H1 (cell line): ENCODE results near the gene BNIP1. TPM values are rescaled to one million over a fixed set of nuclear protein-coding genes. Genes with fewer than 3 reads are reported as not detected.

Experiments
- polyA plus RNA-seq, 7 experiments: library from polyadenylated mRNA; depleted of rRNA in 3 of 7; stranded (reverse) in 5 of 7; unstranded in 2 of 7; fragments of >200 nt in 5 of 7; fragments of 200-250 nt in 2 of 7; gene quantifications; 1 replicate in 5 of 7; 2 replicates in 1 of 7; 4 replicates in 1 of 7; pipeline versions ENCODE4 v1.2.1 to v1.2.3, GENCODE V29; 2011 to 2013; ENCODE audit warnings: missing spikeins in 2 of 7, mixed read lengths in 2 of 7
- total RNA-seq: library from RNA; stranded (reverse); fragmentation: NEBNext Ultra II Directional; extraction: Animal tissue kit (Norgen Biotek cat#: 25700); gene quantifications from 2 replicates; pipeline ENCODE4 v1.2.1, GENCODE V29; 2021
- TF ChIP-seq, protein P1 (sequence below), 3 experiments: IDR thresholded peaks; 1 replicate in 2 of 3; 2 replicates in 1 of 3; pipeline versions ENCODE4 v1.5.1 to v1.6.1; 2011; ENCODE audit warnings: low read length in 3 of 3, mild to moderate bottlenecking in 3 of 3, inconsistent platforms in 2 of 3, low read depth in 1 of 3, moderate library complexity in 1 of 3; ENCODE audit not compliant: insufficient read depth in 1 of 3; ENCODE audit errors: control extremely low read depth in 1 of 3

The BNIP1 gene
- total and polyA plus RNA-seq, 2 of the 8 experiments (the other 6 are each of a cell fraction or from before 2014, with no cell fraction given): 13.5 to 14.7 TPM

DNA sequence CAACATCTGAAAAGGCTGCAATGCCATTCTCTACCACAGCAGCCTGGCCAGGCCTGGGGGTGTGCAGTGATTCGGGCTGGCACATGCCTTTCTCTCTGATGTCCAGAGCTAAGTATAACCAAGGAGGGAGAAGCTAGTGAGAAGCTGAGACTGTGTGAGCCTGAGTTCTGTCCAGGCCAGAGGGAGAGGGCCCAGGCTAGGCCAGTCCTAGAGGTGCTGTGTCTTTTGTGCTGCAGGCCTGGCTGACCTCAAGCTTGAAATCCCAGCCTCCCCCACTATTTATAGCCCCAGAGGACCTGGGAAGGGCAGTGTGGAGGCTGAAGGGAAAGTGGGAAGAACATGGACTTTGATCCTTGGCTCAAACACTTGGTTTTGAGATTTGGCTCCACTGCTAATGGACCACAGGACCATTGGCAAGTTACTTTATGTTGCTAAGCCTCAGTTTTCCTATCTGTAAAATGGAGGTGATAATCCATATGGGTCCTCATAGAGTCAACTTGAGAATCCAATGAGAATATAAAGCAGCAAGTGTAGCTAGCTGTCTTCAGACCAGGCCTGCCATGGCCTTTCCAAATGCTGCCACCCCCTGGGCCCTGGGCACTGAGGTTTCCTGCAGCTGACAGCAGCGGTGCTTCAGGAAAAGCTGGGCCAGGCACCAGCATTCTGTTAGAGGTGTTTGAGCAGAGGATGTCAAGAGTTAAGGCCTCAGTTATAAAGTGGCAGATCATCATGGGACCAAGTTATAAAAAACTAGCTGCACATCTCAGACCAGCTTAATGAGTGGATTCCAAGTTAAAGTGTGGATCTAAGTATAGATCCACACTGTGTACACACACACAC is 21.1 kb downstream of the BNIP1 start (continued):
- TF ChIP-seq, protein P1, sequence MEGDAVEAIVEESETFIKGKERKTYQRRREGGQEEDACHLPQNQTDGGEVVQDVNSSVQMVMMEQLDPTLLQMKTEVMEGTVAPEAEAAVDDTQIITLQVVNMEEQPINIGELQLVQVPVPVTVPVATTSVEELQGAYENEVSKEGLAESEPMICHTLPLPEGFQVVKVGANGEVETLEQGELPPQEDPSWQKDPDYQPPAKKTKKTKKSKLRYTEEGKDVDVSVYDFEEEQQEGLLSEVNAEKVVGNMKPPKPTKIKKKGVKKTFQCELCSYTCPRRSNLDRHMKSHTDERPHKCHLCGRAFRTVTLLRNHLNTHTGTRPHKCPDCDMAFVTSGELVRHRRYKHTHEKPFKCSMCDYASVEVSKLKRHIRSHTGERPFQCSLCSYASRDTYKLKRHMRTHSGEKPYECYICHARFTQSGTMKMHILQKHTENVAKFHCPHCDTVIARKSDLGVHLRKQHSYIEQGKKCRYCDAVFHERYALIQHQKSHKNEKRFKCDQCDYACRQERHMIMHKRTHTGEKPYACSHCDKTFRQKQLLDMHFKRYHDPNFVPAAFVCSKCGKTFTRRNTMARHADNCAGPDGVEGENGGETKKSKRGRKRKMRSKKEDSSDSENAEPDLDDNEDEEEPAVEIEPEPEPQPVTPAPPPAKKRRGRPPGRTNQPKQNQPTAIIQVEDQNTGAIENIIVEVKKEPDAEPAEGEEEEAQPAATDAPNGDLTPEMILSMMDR (IDR thresholded peaks at IDR 0.05; ENCODE audit: control extremely low read depth in 1 of 3, insufficient read depth in 1 of 3, low read depth in 1 of 3, low read length in 3 of 3): no peak
